HG03378 (cell line): Measurements from ENCODE around the gene SUZ12.
"Not testable (repeated sequence)": the region's sequence is repeated elsewhere in the genome, so short reads cannot be mapped to it uniquely, and the experiment has no call there.

Experiments
- ATAC-seq: cut with Tn5 transposase; IDR thresholded peaks from one replicate; pipeline ENCODE4 v1.9.1; 2021; ENCODE audit warnings: mild to moderate bottlenecking, moderate library complexity; ENCODE audit not compliant: unreplicated experiment

SUZ12 gene

DNA sequence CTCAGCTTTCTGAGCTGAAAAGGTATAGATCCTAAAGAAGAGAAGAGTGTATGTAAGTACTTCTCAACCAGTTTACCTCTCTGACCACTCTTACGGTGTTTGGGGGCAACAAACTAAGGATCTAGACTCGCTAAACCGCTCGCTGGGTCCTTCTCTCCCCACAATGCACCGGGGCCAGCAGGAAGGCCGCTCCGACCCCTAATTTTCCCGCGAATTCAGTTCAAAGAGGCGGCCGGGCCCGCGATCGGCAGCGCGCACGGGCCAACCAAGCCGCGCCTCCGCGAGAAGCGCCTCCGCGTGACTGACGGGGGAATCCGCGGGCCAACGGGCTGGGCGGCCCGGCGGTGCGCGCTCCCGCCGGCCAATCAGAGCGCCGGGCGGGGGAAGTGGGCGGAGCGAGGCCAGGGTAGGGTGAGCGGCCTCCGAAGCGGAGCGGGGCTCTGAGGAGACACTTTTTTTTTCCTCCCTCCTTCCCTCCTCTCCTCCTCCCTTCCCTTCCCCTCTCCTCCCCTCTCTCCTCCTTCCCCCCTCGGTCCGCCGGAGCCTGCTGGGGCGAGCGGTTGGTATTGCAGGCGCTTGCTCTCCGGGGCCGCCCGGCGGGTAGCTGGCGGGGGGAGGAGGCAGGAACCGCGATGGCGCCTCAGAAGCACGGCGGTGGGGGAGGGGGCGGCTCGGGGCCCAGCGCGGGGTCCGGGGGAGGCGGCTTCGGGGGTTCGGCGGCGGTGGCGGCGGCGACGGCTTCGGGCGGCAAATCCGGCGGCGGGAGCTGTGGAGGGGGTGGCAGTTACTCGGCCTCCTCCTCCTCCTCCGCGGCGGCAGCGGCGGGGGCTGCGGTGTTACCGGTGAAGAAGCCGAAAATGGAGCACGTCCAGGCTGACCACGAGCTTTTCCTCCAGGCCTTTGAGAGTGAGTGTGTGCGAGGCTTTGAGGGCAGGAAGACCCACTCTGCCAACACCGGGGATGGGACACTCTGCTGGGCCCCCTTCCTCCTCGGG is at the start of gene SUZ12:
SUZ12 (plus strand) TSS at position 393 of the 995 bp plus-strand sequence; CDS start at position 633, 240 bp downstream.
- ATAC-seq: peak; percentile 83

DNA sequence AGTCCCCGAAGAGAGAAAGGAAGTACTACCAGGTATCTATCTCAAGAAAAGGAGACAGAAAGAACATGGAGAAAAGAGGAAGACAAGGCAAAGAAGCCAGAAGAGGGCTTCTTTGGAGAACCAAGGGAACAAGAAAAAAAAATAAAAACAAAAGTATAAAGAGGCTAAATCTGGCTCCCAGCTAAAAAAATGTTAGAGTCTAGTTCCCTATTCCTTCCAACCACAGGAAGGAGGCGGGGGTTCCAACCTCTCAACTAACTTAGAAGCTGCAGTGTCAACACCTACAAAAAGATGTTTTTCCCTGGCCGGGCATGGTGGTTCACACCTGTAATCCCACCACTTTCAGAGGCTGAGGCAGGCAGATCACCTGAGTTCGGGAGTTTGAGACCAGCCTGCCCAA is 48.7 kb upstream of the SUZ12 start:
- no peak for ATAC-seq

DNA sequence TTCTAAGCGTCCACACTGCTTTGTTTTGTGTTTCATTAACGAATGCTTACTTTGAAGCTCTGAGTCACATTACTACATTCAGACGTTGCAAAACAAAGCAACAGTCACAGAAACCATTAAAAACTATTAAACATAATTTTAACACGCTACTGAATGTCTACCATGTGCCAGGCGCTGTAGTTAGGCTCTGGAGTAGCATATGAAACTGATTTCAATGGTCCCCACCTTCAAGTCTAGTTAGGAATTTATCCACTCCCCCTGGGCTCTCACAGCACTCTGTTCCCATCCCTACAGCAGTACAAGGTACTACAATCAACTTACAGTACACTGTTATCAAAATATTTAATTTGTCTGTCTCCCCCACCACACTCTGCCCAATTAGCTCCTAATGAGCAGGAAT is 35.9 kb upstream of the SUZ12 start:
- no peak for ATAC-seq

DNA sequence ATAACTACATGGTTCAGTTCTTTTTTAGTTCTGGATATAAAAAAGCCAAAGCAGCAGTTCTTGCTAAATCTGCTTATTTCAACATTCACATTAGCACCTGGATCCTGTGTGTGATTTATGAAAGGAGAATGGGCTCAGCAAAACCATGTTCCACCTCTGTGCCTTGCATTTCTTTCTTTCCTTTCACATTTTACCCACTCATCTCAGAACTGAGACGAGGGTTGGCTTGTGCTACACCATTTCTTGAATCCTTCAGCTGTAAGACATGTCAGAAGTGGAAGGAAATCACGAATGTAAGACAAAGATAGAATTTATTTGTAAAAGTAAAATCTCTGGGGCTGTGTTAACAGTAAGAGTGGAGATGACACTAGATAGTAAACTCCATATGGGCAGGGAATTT is 34.1 kb upstream of the SUZ12 start:
- ATAC-seq: no peak

DNA sequence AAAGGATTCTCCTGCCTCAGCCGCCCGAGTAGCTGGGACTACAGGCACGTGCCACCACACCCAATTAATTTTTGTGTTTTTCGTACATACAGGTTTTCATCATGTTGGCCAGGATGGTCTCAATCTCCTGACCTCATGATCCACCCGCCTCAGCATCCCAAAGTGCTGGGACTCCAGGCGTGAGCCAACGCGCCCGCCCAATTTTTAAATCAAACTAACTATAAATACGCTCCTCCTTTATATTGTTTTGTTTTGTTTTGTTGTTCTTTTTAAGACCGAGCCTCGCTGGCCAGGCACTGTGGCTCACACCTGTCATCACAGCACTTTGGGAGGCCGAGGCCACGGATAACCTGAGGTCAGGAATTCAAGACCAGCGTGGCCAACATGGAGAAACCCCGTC is 33.4 kb upstream of the SUZ12 start:
- no peak for ATAC-seq

DNA sequence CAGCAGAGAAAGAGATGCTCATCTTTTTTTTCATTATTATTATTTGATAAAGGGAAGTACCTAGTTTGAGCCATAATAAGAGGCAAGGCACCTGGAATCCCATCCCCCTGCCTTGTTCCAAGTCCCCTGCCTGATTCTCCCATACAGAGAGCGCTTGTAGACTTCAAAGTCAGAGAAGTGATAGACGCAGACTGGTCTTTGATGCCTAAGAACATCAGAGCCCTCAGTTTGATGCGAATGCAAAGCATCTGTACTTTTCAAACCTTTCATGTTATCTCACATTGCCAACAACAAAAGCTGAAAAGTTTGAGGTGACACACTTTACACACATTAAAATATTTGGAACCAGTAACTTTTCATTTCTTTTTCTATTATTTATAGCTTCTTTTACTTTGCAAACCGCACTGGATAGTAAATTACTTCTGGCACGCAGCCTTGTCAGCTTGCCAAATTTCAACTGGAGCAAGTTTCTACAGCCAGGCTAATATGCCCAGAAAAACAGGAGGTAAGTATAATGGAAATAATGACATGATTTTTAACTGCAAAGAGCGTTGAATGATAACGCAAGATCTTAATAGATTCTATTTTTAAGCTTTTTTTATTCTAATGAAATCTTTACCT is 29.4 kb upstream of the SUZ12 start:
- ATAC-seq: no peak

DNA sequence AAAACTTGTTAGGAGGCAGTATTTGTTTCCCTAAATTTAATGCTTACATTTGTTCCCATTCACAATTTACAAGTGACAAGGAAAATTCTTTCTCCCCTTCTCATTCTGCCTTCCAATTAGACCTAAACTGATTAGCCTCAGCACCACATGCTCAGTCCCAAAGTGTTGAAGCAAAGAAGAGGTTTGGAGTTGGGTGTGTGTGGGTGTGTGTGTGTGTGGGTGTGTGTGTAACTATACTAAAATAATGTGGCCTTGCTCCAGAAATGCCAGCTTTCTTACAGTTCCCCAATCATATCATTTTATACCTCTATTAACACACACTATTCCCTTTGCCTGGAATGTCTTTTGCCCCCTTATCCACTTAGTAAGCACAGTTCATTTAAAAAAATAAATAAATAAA is 28.4 kb upstream of the SUZ12 start:
- no peak for ATAC-seq

DNA sequence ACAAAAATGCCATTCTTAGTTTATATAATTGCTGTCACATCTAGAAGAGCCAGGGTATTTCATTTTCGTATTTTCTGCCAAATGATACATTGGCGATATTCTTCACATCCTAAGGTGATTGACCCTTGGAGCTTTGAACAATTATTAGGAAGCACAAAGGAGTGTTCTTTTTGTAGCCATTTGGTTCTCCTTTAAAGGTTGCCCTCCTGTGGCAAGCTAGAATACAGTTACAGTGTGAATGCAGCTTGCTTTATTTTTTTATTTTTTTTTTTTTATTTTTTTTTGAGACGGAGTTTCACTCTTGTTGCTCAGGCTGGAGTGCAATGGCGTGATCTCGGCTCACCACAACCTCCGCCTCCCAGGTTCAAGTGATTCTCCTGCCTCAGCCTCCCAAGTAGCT is 24.1 kb upstream of the SUZ12 start:
- not testable (repeated sequence) for ATAC-seq

DNA sequence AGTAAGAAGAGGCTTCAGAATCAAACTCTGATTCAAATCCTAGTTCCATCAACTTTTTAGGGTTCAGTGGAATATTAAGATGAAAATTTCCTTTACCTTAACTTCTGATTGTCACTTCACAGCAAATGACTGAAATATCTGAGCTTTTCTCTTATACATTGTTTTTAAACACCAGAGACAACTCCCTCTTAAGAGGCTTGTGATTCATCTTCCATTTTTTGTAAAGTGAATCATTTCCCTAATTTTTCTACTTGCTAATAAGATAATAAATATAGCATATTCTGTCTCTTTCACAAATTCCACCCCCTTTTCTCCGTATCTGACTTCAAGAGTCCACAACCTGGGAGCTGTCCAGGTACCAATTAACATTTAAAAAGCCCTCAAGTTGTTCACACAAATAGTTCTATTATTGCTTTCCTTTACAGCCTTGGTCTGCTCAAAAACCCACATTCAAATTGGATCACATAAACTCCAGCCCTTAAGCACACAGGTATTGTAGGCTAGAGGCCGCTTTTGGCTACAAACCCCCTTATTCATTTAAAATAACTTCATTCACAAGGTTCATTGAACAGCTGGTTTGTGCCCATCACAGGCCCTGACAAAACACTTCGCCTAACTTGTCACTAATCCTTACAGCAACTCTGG is 21.2 kb upstream of the SUZ12 start:
- ATAC-seq: no peak

DNA sequence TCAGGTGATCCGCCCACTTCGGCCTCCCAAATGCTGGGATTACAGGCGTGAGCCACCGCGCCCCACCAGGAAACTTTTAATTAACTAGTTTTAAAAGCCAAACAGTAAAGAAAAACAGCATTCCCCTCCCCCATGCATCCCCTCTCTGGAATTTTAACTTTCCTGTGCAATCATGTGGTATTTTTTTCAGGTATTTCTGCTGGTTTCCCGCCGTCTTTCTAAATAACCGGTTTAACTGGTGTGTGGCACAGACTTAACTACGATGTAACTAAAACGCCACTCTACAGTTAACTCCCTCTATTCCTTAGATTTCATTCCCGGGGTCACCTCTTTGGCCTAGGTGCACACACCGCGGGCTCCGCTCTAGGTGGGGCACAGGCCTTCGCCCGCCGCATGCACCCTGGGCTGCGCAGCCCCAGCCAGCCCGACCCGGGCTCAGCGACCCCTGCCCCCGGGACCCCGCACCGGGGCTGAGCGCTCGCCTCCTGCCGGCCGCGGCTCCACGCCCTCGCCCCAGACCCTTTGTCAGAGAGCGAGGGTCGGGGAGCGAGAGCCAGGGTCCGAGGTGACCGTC is 20.2 kb upstream of the SUZ12 start:
- ATAC-seq: no peak

DNA sequence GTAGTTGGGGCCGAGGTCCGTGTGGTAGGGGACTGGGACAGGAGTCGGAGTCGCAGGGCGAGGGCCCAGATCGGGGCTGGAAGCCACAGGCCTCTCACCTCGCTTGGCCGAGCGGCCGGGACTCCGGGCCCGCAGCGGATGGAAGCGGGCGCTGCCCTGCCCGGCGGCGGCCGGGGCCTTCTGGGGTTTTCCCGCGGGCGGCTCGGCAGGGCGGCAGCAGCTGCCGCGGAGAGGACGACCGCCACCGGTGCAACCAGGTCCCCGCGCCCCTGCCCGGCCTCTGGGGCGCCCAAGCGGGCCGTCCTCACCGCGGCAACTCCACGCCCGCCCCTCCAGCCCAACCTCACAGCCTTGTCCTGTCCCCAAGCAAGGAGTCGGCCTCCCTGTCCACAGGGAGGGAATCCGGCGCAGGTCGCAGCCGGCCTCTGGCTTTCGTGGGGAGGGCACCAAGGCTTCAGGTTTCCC is 19.7 kb upstream of the SUZ12 start:
- ATAC-seq: no peak

DNA sequence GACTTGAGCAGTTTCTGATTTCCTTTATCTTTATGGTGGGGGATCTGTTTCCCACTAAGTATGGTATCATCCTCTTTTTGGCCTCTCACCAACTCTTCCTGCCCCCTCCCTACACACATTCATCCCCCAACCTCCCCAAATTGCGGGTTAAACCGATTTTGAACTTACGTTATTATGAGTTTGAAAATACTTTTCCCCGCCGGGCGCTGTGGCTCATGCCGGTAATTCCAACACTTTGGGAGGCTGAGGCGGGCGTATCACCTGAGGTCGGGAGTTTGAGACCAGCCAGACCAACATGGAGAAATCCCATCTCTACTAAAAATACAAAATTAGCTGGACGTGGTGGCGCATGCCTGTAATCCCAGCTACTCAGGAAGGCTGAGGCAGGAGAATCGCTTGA is 19.1 kb upstream of the SUZ12 start:
- not testable (repeated sequence) for ATAC-seq

DNA sequence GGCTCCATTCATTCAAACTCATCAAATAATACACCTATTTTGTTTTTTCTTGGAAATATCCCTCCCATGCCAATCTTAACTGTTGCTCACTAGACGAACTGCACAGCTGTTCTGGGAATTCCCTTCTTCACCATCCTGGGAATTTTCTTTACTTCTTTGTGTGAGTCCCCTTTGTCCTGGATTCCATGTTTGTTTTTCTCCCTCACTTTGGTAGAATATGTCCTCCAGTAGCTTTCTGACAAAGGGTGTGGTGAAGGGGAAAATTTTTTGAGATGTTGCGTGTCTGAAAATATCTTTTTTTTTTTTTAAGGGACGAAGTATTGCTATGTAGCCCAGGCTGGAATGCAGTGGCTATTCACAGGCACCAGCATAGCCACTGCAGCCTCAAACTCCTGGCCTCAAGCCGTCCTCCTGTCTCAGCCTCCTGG is 18.1 kb upstream of the SUZ12 start:
- ATAC-seq: no peak

DNA sequence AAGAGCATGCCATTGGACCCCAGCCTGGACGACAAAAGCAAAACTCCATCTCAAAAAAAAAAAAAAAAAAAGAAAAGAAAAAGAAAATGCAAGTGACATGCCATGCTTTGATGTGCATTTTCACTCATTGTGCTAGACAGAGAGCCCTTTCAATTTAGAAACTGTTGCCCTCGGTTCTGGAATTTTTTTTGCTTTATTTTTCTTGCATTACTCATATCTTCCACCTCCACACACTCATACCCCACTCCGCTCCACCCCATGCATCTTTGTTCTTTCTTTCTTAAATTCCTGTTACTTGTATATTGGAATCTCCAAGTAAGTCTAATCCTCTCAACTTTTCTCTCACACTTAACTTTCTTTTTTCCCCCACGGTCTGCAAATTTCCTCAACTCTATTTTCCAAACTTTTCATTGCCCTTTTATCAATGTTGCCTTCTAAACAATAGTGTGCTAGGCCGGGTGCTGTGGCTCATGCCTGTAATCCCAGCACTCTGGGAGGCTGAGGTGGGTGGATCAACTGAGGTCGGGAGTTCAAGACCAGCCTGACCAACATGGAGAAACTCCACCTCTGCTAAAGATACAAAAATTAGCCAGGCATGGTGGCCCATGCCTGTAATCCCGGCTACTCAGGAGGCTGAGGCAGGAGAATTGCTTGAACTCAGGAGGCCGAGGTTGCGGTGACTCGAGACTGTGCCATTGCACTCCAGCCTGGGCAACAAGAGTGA is 16.8 kb upstream of the SUZ12 start:
- no peak for ATAC-seq

DNA sequence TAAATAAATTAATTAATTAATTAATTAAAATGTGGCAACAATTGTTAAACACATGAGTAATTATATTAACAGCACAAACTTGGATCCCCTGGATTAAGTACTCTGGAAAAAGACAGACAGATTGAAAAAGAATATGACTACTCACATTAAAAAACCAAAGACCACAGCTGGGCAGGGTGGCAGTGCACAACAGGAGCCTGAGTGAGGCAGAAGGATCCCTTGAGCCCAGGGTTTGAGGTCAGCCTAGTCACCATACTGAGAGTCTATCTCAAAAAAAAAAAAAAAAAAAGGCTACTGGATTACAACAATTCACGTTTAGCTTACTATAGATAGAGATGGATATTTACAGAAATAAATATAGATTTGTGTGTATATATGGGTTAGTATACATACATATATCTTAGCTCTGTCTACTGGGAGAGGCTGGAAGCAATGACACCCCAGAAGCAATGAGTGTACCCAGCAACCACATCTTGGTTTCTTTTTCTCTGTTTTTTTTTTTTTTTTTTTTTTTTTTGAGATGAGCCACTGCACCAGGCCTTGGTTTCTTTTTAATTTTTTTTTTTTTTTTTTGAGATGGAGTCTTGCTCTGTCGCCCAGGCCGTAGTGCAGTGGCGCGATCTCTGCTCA is 10.6 kb upstream of the SUZ12 start:
- no peak for ATAC-seq

DNA sequence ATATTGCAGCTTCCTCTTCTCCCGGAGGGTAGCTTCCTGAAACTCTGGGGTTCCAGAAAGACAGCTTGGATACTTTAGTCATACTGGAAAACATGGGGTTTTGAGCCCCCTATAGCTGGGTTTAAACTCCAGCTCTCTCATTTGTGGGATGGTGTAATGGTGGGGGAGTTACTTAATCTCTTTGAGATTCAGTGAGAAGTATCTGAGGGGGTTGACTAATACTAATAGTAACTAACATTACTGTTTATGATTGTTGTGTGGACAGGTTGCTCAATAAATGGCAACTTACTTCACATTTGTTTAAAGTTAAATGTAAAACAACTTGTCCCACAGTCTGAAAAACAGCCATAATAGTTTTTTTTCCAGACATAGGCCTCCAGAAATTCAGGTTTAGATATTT is 5.1 kb upstream of the SUZ12 start:
- ATAC-seq: no peak

DNA sequence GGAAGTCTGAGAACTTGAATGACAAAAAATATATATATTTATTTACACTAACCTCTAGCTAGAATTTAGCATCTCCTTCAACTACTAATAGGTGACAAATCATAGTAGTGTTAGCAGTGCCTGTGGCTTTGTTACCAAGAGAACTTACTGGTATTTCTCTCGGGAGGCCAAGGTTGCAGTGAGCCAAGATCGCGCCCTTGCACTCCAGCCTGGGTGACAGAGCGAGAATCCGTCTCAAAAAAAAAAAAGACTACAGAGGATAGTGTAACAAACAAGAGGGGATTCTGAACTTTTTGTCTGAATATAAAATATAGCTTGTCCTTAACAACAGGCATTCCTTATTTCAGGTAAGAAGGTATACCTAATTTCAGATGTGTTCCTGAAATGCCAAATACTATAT is 1.3 kb upstream of the SUZ12 start:
- ATAC-seq: no peak

DNA sequence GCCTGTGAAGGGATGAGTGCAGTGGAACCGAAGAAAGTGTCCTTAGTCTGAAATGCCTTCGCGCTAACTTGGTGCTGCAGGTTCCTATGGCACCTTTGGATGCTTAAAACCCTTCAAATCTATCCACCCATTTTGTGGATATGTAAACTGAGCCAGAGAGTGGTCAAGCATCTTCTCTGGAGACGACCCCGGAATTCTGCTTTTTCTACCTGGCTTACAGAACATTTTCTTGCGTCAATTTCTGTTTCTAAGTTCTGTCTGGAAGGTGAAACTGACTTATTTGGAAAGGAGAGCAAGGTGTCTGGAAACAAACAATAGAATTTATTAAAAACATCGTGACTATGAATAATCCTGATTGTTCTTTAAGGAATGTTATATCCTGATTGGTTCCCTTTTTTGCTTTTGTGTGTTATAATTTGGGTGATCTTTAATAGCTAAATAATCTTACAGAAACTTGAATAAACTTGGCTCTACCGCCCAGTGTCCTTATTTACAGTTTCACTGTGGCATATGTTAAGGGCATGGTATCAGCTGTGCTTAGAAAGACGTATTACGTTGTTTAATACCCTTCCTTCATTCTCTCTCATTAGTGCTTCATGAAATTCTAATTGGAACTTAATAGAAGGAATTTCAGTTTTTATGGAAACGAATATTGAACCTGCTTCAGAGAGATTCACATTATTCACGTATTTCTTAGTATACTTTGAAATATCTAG is 1.3 kb downstream of the SUZ12 start:
- ATAC-seq: not testable (repeated sequence)

DNA sequence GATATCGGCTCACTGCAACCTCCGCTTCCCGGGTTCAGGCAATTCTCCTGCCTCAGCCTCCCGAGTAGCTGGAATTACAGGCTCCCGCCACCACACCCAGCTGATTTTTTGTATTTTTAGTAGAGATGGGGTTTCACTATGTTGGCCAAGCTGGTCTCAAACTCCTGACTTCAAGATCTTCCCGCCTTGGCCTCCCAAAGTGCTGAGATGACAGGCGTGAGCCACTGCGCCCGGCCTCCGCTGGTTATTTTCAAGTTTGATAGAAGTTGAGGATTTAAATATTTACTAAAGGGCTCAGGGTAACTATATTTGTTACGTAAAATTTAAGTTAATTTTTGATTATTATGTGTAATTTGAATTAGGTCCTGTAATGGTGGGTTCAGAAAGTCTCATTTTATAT is 5.1 kb downstream of the SUZ12 start:
- not testable (repeated sequence) for ATAC-seq
